ENCODE measurements around the gene GATAD2B. TPM values are rescaled to one million over a fixed set of nuclear protein-coding genes. Genes with fewer than 3 reads are reported as not detected.

GATAD2B gene
- total RNA-seq, 1 experiment from 2014 or later, result 46.9 TPM

GRCh38 chr1:153958111-153958960 is 35.6 kb upstream of the GATAD2B start, which contains the start of gene CRTC2 (continued):
- TF ChIP-seq, protein P1, sequence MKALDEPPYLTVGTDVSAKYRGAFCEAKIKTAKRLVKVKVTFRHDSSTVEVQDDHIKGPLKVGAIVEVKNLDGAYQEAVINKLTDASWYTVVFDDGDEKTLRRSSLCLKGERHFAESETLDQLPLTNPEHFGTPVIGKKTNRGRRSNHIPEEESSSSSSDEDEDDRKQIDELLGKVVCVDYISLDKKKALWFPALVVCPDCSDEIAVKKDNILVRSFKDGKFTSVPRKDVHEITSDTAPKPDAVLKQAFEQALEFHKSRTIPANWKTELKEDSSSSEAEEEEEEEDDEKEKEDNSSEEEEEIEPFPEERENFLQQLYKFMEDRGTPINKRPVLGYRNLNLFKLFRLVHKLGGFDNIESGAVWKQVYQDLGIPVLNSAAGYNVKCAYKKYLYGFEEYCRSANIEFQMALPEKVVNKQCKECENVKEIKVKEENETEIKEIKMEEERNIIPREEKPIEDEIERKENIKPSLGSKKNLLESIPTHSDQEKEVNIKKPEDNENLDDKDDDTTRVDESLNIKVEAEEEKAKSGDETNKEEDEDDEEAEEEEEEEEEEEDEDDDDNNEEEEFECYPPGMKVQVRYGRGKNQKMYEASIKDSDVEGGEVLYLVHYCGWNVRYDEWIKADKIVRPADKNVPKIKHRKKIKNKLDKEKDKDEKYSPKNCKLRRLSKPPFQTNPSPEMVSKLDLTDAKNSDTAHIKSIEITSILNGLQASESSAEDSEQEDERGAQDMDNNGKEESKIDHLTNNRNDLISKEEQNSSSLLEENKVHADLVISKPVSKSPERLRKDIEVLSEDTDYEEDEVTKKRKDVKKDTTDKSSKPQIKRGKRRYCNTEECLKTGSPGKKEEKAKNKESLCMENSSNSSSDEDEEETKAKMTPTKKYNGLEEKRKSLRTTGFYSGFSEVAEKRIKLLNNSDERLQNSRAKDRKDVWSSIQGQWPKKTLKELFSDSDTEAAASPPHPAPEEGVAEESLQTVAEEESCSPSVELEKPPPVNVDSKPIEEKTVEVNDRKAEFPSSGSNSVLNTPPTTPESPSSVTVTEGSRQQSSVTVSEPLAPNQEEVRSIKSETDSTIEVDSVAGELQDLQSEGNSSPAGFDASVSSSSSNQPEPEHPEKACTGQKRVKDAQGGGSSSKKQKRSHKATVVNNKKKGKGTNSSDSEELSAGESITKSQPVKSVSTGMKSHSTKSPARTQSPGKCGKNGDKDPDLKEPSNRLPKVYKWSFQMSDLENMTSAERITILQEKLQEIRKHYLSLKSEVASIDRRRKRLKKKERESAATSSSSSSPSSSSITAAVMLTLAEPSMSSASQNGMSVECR (CRISPR knock-in tag; IDR thresholded peaks at IDR 0.05; ENCODE audit: borderline replicate concordance), result peak; percentile 69
- TF ChIP-seq HMGA2 (CRISPR knock-in tag; IDR thresholded peaks at IDR 0.05) (no peak), NFATC4 (CRISPR knock-in tag; IDR thresholded peaks at IDR 0.05) (peak; percentile 56; the same call in 1 of the 2 replicates), JUN (CRISPR knock-in tag; IDR thresholded peaks at IDR 0.05) (0 out of 2 replicates have a peak, but pooled peaks have one; percentile 33), PRDM15 (CRISPR knock-in tag; IDR thresholded peaks at IDR 0.05) (no peak; the same call in 1 of the 2 replicates), RELA (CRISPR knock-in tag; IDR thresholded peaks at IDR 0.05; ENCODE audit: borderline replicate concordance) (peak; percentile 63; the same call in 1 of the 2 replicates), CTCF (IDR thresholded peaks at IDR 0.05) (no peak), ZBTB21 (CRISPR knock-in tag; IDR thresholded peaks at IDR 0.05; ENCODE audit: borderline replicate concordance) (no peak), ZNF416 (CRISPR knock-in tag; IDR thresholded peaks at IDR 0.05) (peak; percentile 91), FOXP4 (CRISPR knock-in tag; IDR thresholded peaks at IDR 0.05) (no peak), ZNF396 (CRISPR knock-in tag; IDR thresholded peaks at IDR 0.05; ENCODE audit: borderline replicate concordance) (no peak), OVOL2 (CRISPR knock-in tag; IDR thresholded peaks at IDR 0.05; ENCODE audit: borderline replicate concordance) (no peak), E2F5 (CRISPR knock-in tag; IDR thresholded peaks at IDR 0.05) (no peak), RORB (CRISPR knock-in tag; IDR thresholded peaks at IDR 0.05) (no peak), ZBTB43 (CRISPR knock-in tag; IDR thresholded peaks at IDR 0.05) (no peak), AFF4 (CRISPR knock-in tag; IDR thresholded peaks at IDR 0.05; ENCODE audit: borderline replicate concordance) (no peak)
- TF ChIP-seq, protein P2, sequence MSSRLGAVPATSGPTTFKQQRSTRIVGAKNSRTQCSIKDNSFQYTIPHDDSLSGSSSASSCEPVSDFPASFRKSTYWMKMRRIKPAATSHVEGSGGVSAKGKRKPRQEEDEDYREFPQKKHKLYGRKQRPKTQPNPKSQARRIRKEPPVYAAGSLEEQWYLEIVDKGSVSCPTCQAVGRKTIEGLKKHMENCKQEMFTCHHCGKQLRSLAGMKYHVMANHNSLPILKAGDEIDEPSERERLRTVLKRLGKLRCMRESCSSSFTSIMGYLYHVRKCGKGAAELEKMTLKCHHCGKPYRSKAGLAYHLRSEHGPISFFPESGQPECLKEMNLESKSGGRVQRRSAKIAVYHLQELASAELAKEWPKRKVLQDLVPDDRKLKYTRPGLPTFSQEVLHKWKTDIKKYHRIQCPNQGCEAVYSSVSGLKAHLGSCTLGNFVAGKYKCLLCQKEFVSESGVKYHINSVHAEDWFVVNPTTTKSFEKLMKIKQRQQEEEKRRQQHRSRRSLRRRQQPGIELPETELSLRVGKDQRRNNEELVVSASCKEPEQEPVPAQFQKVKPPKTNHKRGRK (CRISPR knock-in tag; IDR thresholded peaks at IDR 0.05; ENCODE audit: borderline replicate concordance), result no peak

All from WTC11 (cell line).